Mucosa of gallbladder (tissue), 1 donor: ENCODE results near the gene MCF2L. TPM values are rescaled to one million over a fixed set of nuclear protein-coding genes. Genes with fewer than 3 reads are reported as not detected.
"Not testable (repeated sequence)": the region's sequence is repeated elsewhere in the genome, so short reads cannot be mapped to it uniquely, and the experiment has no call there.

Experiments
- DNase-seq: peaks from one replicate; pipeline ENCODE4 v3.0.0-alpha.2; 2020; ENCODE audit warnings: low spot score
- total RNA-seq: library from RNA; stranded (reverse); gene quantifications from one replicate; pipeline ENCODE4 v1.2.1, GENCODE V29; 2021
- donor health status: DM: no; HTN: no; CAD: no.

MCF2L gene
- total RNA-seq, 1 donor from 2014 or later = 91.8 TPM

- DNase-seq = no peak
Measured at GRCh38 chr13:113049521-113049941, 80.5 kb downstream of the MCF2L start.

- DNase-seq = no peak
Measured at GRCh38 chr13:113049981-113050380, 81.0 kb downstream of the MCF2L start.

GRCh38 chr13:113050734-113051431, 81.9 kb downstream of the MCF2L start:
- no peak for DNase-seq

- DNase-seq = no peak
Measured at GRCh38 chr13:113051641-113052040, 82.6 kb downstream of the MCF2L start.

- DNase-seq = no peak
Measured at GRCh38 chr13:113052206-113052605, 83.2 kb downstream of the MCF2L start.

- DNase-seq = no peak
Measured at GRCh38 chr13:113052971-113053370, 84.0 kb downstream of the MCF2L start.

- no peak for DNase-seq
Measured at GRCh38 chr13:113053376-113053775, 84.4 kb downstream of the MCF2L start.

- DNase-seq = no peak
Measured at GRCh38 chr13:113053801-113054604, 85.0 kb downstream of the MCF2L start.

- DNase-seq = no peak
Measured at GRCh38 chr13:113057084-113057483, 88.1 kb downstream of the MCF2L start.

GRCh38 chr13:113057559-113057958, 88.5 kb downstream of the MCF2L start:
- not testable (repeated sequence) for DNase-seq

- DNase-seq = no peak
Measured at GRCh38 chr13:113058129-113058987, 89.3 kb downstream of the MCF2L start.

GRCh38 chr13:113058988-113059850, 90.2 kb downstream of the MCF2L start:
- DNase-seq = no peak

- no peak for DNase-seq
Measured at GRCh38 chr13:113059891-113060290, 90.9 kb downstream of the MCF2L start.

GRCh38 chr13:113060557-113061270, 91.7 kb downstream of the MCF2L start:
- DNase-seq = no peak

GRCh38 chr13:113061271-113061625, 92.2 kb downstream of the MCF2L start:
- no peak for DNase-seq

- no peak for DNase-seq
Measured at GRCh38 chr13:113061796-113062425, 92.9 kb downstream of the MCF2L start.

GRCh38 chr13:113062691-113063090, 93.7 kb downstream of the MCF2L start:
- DNase-seq = no peak

- no peak for DNase-seq
Measured at GRCh38 chr13:113063091-113063491, 94.1 kb downstream of the MCF2L start.

- no peak for DNase-seq
Measured at GRCh38 chr13:113064000-113064533, 95.1 kb downstream of the MCF2L start.
